Measurements from ENCODE around the gene FBXO34.

GRCh38 chr14:55245657-55246268, 25.5 kb upstream of the FBXO34 start:
- TF ChIP-seq POLR2A (IDR thresholded peaks at IDR 0.05; ENCODE audit: low read length) = no peak
- no peak for TF ChIP-seq GATA1 (IDR thresholded peaks at IDR 0.05; ENCODE audit: low read depth, low read length)

Data from erythroblast (primary cell).